H9 (cell line): ENCODE data around the gene TSFM. TPM values are rescaled to one million over a fixed set of nuclear protein-coding genes. Genes with fewer than 3 reads are reported as not detected.
"Not testable (repeated sequence)": the region's sequence is repeated elsewhere in the genome, so short reads cannot be mapped to it uniquely, and the experiment has no call there.

Experiments used
- DNase-seq: peaks from one replicate; pipeline ENCODE4 v3.0.0-alpha.2; 2017
- H2AFZ ChIP-seq: one replicate; pipeline ENCODE4 v1.6.1; 2013; ENCODE audit warnings: mild to moderate bottlenecking, low read length, control low read depth, moderate library complexity
- H2AK5ac ChIP-seq: 2 replicates; pipeline ENCODE4 v1.6.1; 2013; ENCODE audit warnings: low read length, control low read depth, mixed read lengths; ENCODE audit not compliant: insufficient read length
- H2BK120ac ChIP-seq: one replicate; pipeline ENCODE4 v1.6.1; 2013; ENCODE audit warnings: low read depth, mild to moderate bottlenecking, low read length, control low read depth, inconsistent platforms; ENCODE audit not compliant: poor library complexity, severe bottlenecking
- H2BK12ac ChIP-seq: 2 replicates; pipeline ENCODE4 v1.6.1; 2013; ENCODE audit warnings: low read length, control low read depth, mixed read lengths, low read depth; ENCODE audit not compliant: insufficient read length
- H2BK15ac ChIP-seq: 2 replicates; pipeline ENCODE4 v1.6.1; 2013; ENCODE audit warnings: low read depth, low read length, control low read depth
- H2BK20ac ChIP-seq: one replicate; pipeline ENCODE4 v1.6.1; 2013; ENCODE audit warnings: low read depth, mild to moderate bottlenecking, low read length, control low read depth, inconsistent platforms; ENCODE audit not compliant: poor library complexity, severe bottlenecking
- H2BK5ac ChIP-seq: 2 replicates; pipeline ENCODE4 v1.6.1; 2013; ENCODE audit warnings: low read length, control low read depth, mixed read lengths; ENCODE audit not compliant: insufficient read length
- H3K14ac ChIP-seq: 2 replicates; pipeline ENCODE4 v1.6.1; 2013; ENCODE audit warnings: low read length, control low read depth; ENCODE audit not compliant: insufficient read depth
- H3K18ac ChIP-seq: 2 replicates; pipeline ENCODE4 v1.6.1; 2013; ENCODE audit warnings: low read depth, mild to moderate bottlenecking, mixed read lengths, low read length, control low read depth; ENCODE audit not compliant: insufficient read length
- H3K23ac ChIP-seq: 2 replicates; pipeline ENCODE4 v1.6.1; 2013; ENCODE audit warnings: low read length, control low read depth, mixed read lengths, low read depth; ENCODE audit not compliant: insufficient read length
- H3K23me2 ChIP-seq: 2 replicates; pipeline ENCODE4 v1.6.1; 2013; ENCODE audit warnings: low read depth, mild to moderate bottlenecking, mixed read lengths, low read length, control low read depth; ENCODE audit not compliant: insufficient read length, poor library complexity, severe bottlenecking
- H3K27ac ChIP-seq: 2 replicates; pipeline ENCODE4 v1.5.1; 2013; ENCODE audit warnings: low read length, control low read depth, mixed read lengths, low read depth; ENCODE audit not compliant: insufficient read length
- H3K27me3 ChIP-seq: 2 replicates; pipeline ENCODE4 v1.6.1; 2013; ENCODE audit warnings: low read length, control low read depth, inconsistent platforms; ENCODE audit not compliant: insufficient read depth
- H3K4ac ChIP-seq: 2 replicates; pipeline ENCODE4 v1.6.1; 2013; ENCODE audit warnings: low read depth, mild to moderate bottlenecking, control low read depth, inconsistent platforms, low read length, moderate library complexity
- H3K4me1 ChIP-seq: 2 replicates; pipeline ENCODE4 v1.6.1; 2013; ENCODE audit warnings: low read length, control low read depth, inconsistent platforms; ENCODE audit not compliant: insufficient read depth
- H3K4me2 ChIP-seq: 2 replicates; pipeline ENCODE4 v1.6.1; 2013; ENCODE audit warnings: low read length, control low read depth, mixed read lengths; ENCODE audit not compliant: insufficient read length, insufficient read depth
- H3K56ac ChIP-seq: 2 replicates; pipeline ENCODE4 v1.6.1; 2013; ENCODE audit warnings: low read depth, mild to moderate bottlenecking, mixed read lengths, low read length, control low read depth; ENCODE audit not compliant: insufficient read length
- H3K79me1 ChIP-seq: 2 replicates; pipeline ENCODE4 v1.6.1; 2013; ENCODE audit warnings: low read depth, mild to moderate bottlenecking, moderate library complexity, low read length, control low read depth, inconsistent platforms; ENCODE audit not compliant: insufficient read depth, poor library complexity, severe bottlenecking
- H3K79me2 ChIP-seq: 2 replicates; pipeline ENCODE4 v1.6.1; 2013; ENCODE audit warnings: low read length, control low read depth, inconsistent platforms; ENCODE audit not compliant: insufficient read depth
- H3K9ac ChIP-seq: 2 replicates; pipeline ENCODE4 v1.6.1; 2013; ENCODE audit warnings: low read length, control low read depth, mixed read lengths; ENCODE audit not compliant: insufficient read length; ENCODE audit errors: extremely low read depth
- H3K9me3 ChIP-seq: one replicate; pipeline ENCODE4 v1.6.1; 2013; ENCODE audit warnings: low read depth, low read length, inconsistent platforms; ENCODE audit not compliant: control insufficient read depth
- H3T11ph ChIP-seq: one replicate; pipeline ENCODE4 v1.6.1; 2013; ENCODE audit warnings: mild to moderate bottlenecking, low read length, control low read depth, inconsistent platforms
- H4K20me1 ChIP-seq: one replicate; pipeline ENCODE4 v1.6.1; 2013; ENCODE audit not compliant: control insufficient read depth, insufficient read length, insufficient read depth
- H4K5ac ChIP-seq: 2 replicates; pipeline ENCODE4 v1.6.1; 2013; ENCODE audit warnings: low read depth, mild to moderate bottlenecking, mixed read lengths, low read length, control low read depth; ENCODE audit not compliant: insufficient read length
- H4K8ac ChIP-seq: replicated peaks from 2 replicates; pipeline ENCODE4 v1.6.1; 2013; ENCODE audit warnings: low read length, control low read depth, mixed read lengths, low read depth; ENCODE audit not compliant: insufficient read length
- H4K91ac ChIP-seq: 2 replicates; pipeline ENCODE4 v1.6.1; 2013; ENCODE audit warnings: low read depth, mild to moderate bottlenecking, moderate library complexity, mixed read lengths, low read length, control low read depth; ENCODE audit not compliant: insufficient read length
- H3K27ac Mint-ChIP-seq, 3 experiments: 2 replicates in 2 of 3; 3 replicates in 1 of 3; pipeline ENCODE4 v1.8.0; 2020 to 2021; ENCODE audit warnings: mixed read lengths in 3 of 3, mild to moderate bottlenecking in 1 of 3, moderate library complexity in 1 of 3
- H3K27me3 Mint-ChIP-seq: 2 replicates; pipeline ENCODE4 v1.8.0; 2021; ENCODE audit warnings: low read depth, mild to moderate bottlenecking, moderate library complexity, mixed read lengths
- H3K36me3 Mint-ChIP-seq, 3 experiments: 2 replicates in 2 of 3; 3 replicates in 1 of 3; pipeline ENCODE4 v1.8.0; 2020 to 2021; ENCODE audit warnings: low read depth in 3 of 3, mixed read lengths in 3 of 3; ENCODE audit not compliant: insufficient read depth in 1 of 3
- H3K4me1 Mint-ChIP-seq, 2 experiments: 2 replicates each; pipeline ENCODE4 v1.8.0; 2020; ENCODE audit warnings: mixed read lengths in 2 of 2
- H3K4me3 Mint-ChIP-seq, 2 experiments: 2 replicates in 1 of 2; 3 replicates in 1 of 2; pipeline ENCODE4 v1.8.0; 2020 to 2021; ENCODE audit warnings: mild to moderate bottlenecking in 2 of 2, mixed read lengths in 2 of 2, moderate library complexity in 1 of 2
- H3K9me3 Mint-ChIP-seq, 2 experiments: 2 replicates in 1 of 2; 3 replicates in 1 of 2; pipeline ENCODE4 v1.8.0; 2020; ENCODE audit warnings: mild to moderate bottlenecking in 2 of 2, mixed read lengths in 2 of 2, moderate library complexity in 1 of 2
- WGBS: extraction: QIAGEN DNeasy Blood & Tissue Kit; methylation state at CpG from one replicate; pipeline ENCODE4 v1.1.7; 2013; ENCODE audit warnings: missing lambda C conversion rate, low lambda C conversion rate, mixed read lengths; ENCODE audit not compliant: insufficient read length; ENCODE audit errors: extremely low coverage; 5-methylcytosine and 5-hydroxymethylcytosine counted together
- total RNA-seq: library from RNA; stranded (reverse); gene quantifications from 2 replicates; pipeline ENCODE4 v1.2.1, GENCODE V29; 2021

Gene TSFM
- total RNA-seq, 1 experiment from 2014 or later: 50.2 TPM

DNA sequence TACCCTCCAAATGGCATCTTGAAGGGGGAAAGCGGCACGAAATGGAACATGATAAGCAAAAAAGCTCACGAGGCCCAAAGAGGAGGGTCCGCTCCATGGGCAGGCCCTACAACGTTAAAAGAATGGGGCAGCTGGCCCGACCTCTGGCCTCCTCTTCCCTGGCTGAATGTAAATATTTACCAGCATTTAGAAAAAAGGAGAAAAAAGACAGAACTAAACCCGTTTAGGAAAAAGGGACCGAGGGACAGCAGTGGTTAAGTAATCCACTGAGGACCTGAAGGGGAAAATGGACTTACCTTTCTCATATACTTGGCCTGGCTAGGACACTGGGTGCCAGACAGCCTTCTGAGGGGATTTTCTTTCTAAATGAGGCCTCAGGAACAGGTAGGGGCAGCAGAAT, 37.5 kb downstream of the TSFM start:
- not testable (repeated sequence) for H3K9me3 Mint-ChIP-seq, H3K27ac Mint-ChIP-seq, H3K4ac ChIP-seq, H2BK5ac ChIP-seq, DNase-seq, H4K5ac ChIP-seq, H3K27ac ChIP-seq, H3K14ac ChIP-seq, H3K79me2 ChIP-seq, H3T11ph ChIP-seq, H2BK120ac ChIP-seq, H3K18ac ChIP-seq, H3K4me1 Mint-ChIP-seq, H4K8ac ChIP-seq, H2AFZ ChIP-seq, H4K20me1 ChIP-seq, H3K23ac ChIP-seq, H2AK5ac ChIP-seq, H3K79me1 ChIP-seq, H3K9me3 ChIP-seq, H3K4me3 Mint-ChIP-seq, H3K9ac ChIP-seq, H3K4me1 ChIP-seq, H3K4me2 ChIP-seq, H4K91ac ChIP-seq, H3K23me2 ChIP-seq, H2BK12ac ChIP-seq, H2BK15ac ChIP-seq, H2BK20ac ChIP-seq, H3K27me3 ChIP-seq, H3K27me3 Mint-ChIP-seq, H3K56ac ChIP-seq
- WGBS: no CpG with 5 or more reads among the region's 8 CpGs
- H3K36me3 Mint-ChIP-seq: peaks cover 22 to 45% (median 42%) of the 10 kb centered on the region in 3 experiments; a peak in 6 of 7 replicates

DNA sequence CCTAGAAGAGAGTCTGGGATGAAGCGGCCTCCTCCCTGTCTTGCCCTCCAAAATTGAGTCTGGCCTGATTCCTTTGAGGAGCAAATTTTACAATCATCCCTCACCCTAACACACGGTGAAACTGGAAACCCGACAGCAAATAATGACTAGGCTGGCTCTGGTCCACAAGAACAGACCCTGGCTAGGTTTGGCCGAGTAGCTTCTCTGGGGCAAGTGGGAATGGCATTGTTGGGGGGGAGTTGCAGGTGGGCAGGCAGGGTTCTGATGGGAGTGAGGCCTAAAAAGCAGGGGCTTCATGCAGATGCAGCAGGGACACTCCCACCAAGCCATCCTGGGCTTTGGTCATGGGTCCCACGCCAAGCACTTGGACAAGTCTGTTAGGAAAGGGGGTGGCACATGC, 38.4 kb downstream of the TSFM start:
- H3K9me3 ChIP-seq, H3K56ac ChIP-seq, H2AK5ac ChIP-seq, H3K27me3 Mint-ChIP-seq, H4K91ac ChIP-seq, H3K27ac ChIP-seq, H3K4me3 Mint-ChIP-seq, H3K4me1 Mint-ChIP-seq, H3K79me1 ChIP-seq, H2AFZ ChIP-seq, H3K4me2 ChIP-seq, H4K20me1 ChIP-seq, H4K5ac ChIP-seq, H3T11ph ChIP-seq, H3K4ac ChIP-seq, H3K9ac ChIP-seq, H3K79me2 ChIP-seq, H2BK120ac ChIP-seq, H4K8ac ChIP-seq, H3K4me1 ChIP-seq, H3K9me3 Mint-ChIP-seq, H3K18ac ChIP-seq, H3K27me3 ChIP-seq, H2BK15ac ChIP-seq, H2BK20ac ChIP-seq, H3K23me2 ChIP-seq, H3K23ac ChIP-seq, H3K14ac ChIP-seq, H2BK12ac ChIP-seq, DNase-seq, H2BK5ac ChIP-seq: not testable (repeated sequence)
- Mint-ChIP-seq H3K36me3 (peaks cover 29 to 54% (median 51%) of the 10 kb centered on the region in 3 experiments; a peak in 6 of 7 replicates), H3K27ac (peak overlapping the region in 1 of 3 experiments; percentile 66; a peak in 1 of 7 replicates)
- WGBS: no CpG with 5 or more reads among the region's 5 CpGs
